GM19099 (cell line): ENCODE results near the gene EDN2.

ENCODE experiments used
- POLR2A ChIP-seq: IDR thresholded peaks from 3 replicates; pipeline ENCODE4 v1.6.1; 2011; ENCODE audit warnings: low read depth; ENCODE audit not compliant: insufficient read length; ENCODE audit errors: extremely low read depth

Gene EDN2

DNA sequence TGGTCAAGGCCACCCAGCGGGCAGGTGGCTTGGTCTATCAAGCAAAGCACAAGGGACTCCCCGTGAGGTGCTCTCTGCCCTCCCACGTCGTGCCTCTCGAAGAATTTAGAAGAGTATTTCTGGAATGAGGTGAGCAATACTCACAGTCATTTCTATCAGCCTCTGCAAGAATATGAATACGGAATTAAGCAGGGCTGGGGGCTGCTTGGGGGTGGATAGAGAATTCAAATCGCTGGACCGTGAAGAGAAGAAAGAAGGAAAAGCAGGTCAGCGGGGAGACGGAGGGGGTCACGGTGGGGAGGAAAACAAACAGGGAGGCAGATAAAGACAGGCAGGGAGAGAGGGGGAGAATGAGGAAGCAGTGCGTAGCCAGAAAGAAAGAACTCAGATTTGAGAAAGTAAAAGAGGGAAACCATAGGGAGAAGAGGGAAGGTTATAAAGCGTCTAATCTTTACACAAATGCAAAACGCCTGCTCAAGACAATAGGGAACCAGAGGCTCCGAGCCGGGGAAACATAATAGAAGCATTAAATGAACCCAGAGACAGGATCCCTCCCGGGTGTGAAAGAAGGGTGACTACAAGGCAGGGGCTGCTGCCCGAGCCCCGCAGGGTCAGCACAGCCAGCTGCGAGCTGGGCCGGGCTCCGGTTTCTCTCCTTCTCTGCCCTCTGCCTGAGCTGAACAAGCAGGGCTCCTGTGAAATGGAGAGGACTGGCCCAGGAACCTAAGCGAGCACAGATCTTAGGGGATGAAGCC lies 2.1 kb upstream of the EDN2 start:
- TF ChIP-seq POLR2A, result no peak

DNA sequence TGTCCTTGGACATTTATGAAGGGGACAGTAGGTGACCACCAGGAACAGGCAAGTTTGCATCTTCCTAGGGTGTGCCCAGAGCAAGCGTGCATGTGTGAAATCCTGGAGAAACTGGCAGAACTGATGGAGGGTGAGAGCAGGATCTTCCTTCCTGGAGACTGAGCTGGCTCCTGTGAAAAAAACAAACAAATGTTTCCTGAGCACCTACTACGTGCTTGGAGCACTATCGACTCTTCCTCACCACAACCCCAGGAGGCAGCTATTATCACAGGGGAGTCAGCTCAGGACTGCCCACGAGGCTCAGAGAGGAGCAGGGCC lies 1.5 kb upstream of the EDN2 start:
- no peak for TF ChIP-seq POLR2A

DNA sequence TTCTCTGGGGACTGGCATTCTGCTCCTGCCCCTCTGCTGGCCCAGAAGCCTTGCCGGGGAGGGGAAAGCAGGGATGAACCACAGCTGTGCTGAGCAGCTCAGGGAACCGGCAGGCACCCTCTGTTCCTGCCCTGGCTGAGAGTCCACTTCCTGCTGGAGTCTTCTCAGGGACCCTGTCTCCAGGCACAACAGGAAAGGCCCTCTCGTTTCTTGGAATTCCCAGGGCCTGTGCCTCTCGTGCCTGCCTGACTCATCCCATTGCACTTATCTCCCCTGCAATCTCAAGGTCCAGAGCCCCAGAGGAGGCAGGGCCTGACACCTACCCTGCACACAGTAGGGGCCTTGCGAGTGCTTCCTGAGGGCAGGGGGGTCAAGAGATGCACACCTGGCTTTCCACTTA lies 1.1 kb upstream of the EDN2 start:
- no peak for TF ChIP-seq POLR2A

DNA sequence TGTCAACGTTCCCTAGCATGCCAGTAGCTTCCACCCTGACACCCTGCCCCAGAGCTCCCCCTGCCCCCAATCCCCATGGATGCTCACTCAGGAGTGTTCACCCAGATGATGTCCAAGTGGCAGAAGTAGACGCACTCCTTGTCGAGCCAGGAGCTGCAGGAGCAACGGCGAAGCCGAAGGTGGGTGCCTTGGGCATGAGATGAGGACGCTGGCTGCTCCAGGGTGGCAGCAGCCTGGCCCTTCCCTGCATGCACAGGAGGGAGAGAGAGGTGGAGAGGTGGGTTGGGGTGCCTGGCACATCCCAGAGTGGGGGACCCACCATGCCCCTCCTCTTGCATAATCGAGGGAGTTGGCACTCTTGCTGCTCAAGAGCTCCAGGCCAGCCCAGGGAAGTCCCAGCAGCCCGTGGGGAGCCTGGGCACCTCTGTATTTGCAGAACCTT lies 502 bp downstream of the EDN2 start:
- TF ChIP-seq POLR2A, result no peak

DNA sequence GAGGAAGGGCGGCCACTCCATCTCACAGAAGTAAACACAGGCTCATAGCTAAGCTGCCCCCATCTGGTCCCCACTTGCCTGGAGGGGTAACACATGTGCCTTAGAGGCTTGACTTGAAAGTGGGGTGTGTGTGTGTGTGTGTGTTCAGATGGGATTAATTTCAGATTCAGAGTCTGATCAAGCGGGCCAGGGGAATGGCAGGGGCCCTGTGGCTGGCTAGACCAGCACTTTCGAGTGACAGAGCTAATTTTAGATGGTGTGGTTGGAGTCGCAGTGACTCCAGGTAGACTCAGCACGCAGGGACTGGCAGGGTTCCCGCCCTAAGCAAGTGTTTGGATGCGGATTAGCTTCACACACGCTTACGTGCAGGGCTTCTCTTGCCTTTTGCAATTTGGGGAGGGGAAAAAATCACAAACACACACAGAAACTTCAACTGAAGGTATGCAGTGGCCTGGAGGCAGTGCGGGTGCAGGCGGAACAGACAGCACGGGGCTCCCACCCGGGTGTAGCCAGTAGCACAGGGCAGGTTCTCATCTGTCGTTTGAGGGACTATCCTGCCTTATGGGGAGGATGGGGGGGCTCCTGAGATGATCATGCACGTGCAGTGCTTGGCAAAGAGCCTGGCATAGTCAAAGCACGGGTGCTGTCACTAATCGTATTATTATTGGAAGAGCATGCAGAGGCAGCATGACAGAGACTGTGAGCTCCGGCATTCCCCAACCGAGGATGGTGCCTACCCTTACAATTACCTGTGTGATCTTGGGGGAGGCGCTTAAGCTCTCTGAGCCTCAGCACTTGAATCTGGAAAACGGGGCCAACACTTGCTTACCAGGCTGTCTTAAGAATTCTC lies 1.3 kb downstream of the EDN2 start:
- TF ChIP-seq POLR2A, result no peak

DNA sequence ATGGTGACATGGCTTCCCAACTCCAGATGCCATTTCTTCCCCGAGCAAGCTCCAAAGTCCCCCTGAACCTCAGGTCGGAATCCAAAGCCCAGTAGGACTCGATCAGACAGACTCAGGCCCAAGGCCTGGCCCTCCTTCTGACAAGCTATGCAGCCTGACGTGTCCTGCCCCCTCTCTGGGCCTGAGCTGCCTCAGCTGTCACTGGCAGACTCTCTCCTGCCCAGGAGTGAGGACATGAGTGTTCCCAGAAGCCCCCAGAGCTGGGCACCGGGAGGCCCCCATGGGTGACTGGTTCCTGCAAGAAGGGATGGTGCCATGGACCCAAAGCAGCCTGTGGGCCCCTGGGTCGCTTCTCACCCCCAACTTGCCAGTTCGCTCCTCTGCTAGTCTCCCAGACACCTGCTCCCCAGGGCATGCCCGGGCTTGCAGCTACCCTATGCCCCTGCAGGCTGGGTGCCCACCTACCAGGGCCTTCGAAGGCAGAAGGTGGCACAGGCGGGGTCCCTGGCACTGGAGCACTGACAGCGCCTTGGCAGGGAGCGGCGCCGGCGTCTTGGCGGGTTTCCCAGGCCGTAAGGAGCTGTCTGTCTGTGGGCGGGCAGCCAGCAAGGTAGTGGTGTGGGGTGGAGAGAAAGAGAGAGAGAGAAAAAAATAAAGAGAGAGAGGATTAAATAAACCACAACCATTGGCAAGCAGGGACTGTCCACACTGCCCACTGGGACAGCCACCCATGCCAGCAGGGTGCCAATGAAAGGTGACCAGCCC lies 2.3 kb downstream of the EDN2 start:
- TF ChIP-seq POLR2A, result no peak

DNA sequence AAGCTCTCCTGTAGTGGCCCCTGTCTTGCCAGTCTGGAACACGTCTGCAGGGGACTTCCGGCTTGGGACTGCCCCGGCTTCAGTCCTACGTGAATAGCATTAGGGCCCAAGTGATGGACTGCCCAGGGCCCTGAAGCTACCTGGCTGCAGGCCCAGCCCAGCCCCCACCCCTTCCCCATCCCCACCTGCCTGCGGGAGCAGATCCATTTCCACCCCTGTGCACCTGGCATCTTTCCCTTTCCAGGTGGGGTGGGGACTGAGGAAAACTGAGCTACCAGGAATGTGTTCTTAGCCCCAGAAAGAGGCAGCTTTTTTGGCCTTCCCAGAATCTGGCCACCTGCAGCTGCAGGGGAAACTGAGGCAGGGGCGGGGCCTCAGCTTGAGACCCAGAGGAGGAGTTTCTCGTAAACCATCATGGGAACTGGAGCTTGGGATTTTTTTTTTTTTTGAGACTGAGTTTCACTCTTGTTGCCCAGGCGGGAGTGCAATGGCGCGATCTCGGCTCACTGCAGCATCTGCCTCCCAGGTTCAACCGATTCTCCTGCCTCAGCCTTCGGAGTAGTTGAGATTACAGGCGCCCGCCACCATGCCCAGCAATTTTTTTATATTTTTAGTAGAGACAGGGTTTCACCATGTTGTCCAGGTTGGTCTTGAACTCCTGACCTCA lies 3.2 kb downstream of the EDN2 start:
- TF ChIP-seq POLR2A, result no peak

DNA sequence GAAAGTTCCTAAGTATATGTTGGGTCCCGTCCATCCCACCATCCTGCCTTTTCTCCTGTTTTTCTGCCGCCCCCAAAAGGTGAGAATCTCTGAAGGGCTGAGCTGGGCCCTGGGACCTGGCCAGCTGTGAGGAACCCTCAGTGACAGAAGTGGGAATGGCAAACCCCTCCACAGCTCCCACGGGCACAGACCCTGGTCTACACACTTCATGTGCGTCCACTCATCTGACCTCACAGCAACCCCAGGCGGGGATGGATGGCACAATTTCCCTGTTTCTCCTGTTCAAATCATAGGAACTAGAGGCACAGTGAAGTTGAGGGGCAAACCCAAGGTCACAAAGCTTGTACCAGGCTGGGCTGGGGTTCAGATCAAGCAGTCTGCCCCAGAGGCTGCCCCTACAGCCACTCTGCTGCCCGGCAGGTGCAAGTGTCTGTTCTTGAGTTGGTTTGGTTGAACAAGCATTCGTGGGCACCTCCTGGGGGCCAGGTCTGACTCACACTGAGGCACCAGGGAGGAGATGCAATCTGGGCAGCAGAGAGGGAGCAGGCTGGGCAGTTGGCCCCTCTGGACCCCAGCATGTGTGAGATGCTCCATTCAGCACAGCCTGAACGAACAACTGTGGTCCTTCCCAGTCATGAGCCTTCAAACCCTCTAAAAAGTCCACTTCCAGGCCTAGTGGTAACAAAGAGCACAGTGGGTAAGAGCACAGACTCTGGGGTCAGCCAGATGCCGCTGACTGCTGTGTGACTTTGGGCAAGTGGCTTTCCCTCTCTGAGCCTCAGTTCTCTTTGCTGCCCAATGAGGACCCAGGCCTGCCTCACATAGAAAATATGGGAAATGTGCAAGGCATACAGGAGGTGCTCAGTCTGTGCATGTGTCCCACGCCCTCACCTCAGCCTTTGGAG lies 4.0 kb downstream of the EDN2 start:
- TF ChIP-seq POLR2A, result no peak

DNA sequence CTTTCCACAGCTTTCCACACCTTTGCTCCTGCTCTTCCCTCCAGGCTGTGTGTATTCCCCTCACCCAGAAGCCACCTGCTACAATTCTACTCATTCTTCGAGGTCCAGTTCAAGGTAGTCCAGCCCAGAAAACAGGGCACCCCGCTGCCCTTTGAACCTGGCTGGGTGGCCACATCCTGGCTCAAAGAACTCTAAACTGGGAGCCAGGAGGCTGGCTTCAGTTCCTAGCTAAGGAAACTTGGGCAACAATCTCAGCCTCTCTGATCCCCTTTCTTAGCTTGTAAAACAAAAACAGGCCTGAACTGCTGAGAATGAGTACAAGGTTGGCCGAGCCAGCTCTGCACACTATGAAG lies 4.7 kb downstream of the EDN2 start:
- TF ChIP-seq POLR2A, result no peak

DNA sequence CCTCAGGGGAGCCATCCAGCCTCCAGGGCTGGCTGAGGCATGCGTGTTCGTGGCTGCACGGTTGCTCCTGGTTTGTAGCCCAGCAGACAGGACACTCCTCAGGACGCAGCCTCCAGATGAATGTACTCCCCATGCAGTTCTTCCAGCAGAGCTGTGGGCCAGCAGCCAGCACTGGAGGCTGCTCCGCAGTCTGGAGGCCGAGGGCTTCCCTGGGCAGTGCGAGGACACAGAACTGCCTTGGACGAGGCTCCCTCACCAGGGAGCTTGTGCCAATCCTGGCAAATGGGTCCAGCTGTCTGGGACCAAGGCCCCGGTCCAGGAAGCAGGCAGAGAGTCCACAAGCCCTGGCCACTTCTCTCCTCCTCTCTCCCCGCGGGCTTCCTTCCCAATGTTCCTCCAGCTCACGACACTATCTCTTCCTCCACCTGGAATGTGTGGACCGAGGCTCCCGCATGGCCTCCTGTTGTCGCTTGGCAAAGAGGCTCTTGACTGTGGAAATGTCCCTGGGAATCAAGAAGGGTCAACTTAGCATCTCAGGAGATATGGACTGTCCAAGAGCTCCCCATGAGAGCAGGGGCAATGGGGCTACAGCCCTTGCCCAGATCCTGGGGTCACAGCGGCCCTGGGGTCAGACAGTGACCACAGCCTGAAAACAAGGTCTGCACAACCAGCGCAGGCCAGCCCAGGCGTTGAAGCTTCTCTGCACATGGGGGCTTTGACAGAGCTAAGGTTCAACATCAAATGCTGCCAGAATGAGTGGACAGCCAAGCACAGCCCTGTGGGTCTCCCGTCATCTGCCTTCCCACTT lies 5.3 kb downstream of the EDN2 start:
- no peak for TF ChIP-seq POLR2A

DNA sequence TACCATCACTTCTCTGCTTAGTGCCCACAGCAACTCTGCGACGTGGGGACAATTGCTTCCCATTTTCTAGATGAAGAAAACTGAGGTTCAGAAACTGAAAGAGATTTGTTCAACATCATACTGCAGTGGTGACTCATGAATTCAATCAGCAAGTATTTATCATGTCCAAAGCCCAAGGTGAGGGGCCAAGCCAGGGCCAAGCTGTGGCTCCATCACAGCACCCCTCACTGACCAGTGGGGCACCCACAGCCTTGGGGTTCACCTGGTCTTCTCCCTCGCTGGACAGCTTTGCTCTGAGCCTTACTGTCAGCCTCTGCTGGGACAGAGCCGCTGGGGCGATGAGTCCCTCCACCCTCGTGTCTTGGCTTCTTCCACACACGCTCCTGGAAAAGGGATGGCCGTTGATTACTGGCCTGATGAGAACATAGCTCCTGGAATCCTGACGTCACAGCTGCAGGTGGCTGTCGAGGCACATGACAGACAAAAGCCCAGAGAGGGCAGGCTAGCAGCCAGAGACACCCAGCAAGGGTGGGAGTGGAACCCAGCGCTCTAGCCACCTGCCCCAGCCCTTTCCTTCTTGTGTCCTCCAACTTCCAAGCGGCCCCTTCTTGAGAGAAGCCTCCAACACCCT lies 6.2 kb downstream of the EDN2 start:
- TF ChIP-seq POLR2A, result no peak

DNA sequence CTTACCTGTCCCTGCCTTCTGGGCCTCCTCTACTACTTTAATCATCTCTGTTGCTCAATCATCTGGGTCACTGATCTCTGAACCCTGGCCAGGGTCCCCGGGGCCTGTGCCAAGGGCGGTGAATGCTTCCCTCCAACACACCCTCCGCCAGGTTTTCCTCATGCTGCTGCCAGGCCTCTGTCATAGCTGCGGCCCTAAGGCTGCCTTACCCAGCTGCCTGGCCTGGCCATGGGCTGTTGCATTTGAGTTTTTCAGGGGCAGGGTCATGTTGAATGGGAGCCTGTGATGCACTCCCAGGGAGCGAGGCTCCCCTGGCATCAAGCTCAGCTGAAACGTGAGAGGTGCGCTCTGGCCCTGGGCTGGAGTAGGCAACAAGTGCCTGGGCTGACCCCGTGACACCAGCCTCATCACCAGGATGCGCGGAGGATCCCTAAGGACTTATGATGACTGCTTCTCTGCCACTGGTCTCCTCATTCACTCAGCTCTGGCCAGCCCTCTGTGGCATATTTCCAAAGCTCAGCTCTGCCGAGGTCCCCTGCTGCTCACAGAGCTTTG lies 7.6 kb downstream of the EDN2 start:
- TF ChIP-seq POLR2A, result no peak
